Loucy (cell line): ENCODE results near the gene LRCH1.
A peak's percentile ranks its signal among the peaks of the same experiment; 100 is the strongest.

Experiments used
- H2AFZ ChIP-seq: fragments of 200-600 bp; sonication (generic); 2 replicates; pipeline ENCODE4 v1.6.0; 2016; ENCODE audit warnings: antibody characterized with exemption, mild to moderate bottlenecking, low read length, moderate library complexity
- H3F3A ChIP-seq: fragments of 200-600 bp; 2 replicates; pipeline ENCODE4 v1.6.0; 2016; ENCODE audit warnings: antibody characterized with exemption, low read depth, mild to moderate bottlenecking
- H3K27me3 ChIP-seq: fragments of 200-600 bp; sonication (generic); 2 replicates; pipeline ENCODE4 v1.6.1; 2014; ENCODE audit warnings: low read length, mild to moderate bottlenecking; ENCODE audit not compliant: insufficient read depth, poor library complexity, severe bottlenecking
- H3K36me3 ChIP-seq: fragments of 200-600 bp; sonication (generic); 2 replicates; pipeline ENCODE4 v1.6.1; 2016; ENCODE audit warnings: low read length; ENCODE audit not compliant: insufficient read depth
- H3K4me1 ChIP-seq: fragments of 200-600 bp; sonication (generic); 2 replicates; pipeline ENCODE4 v1.5.1; 2014; ENCODE audit warnings: low read length, mild to moderate bottlenecking; ENCODE audit not compliant: insufficient read depth, poor library complexity, severe bottlenecking
- H3K4me2 ChIP-seq: fragments of 200-600 bp; sonication (generic); 2 replicates; pipeline ENCODE4 v1.6.0; 2014; ENCODE audit warnings: antibody characterized with exemption, low read length, low read depth, mild to moderate bottlenecking; ENCODE audit not compliant: poor library complexity, severe bottlenecking
- H3K4me3 ChIP-seq: fragments of 200-600 bp; sonication (generic); 2 replicates; pipeline ENCODE4 v1.5.1; 2014; ENCODE audit warnings: low read length, mild to moderate bottlenecking, mixed read lengths; ENCODE audit not compliant: poor library complexity, severe bottlenecking
- H3K79me2 ChIP-seq: fragments of 200-600 bp; sonication (generic); 2 replicates; pipeline ENCODE4 v1.6.1; 2014; ENCODE audit warnings: low read length; ENCODE audit not compliant: insufficient read depth
- H3K9ac ChIP-seq: fragments of 200-600 bp; sonication (generic); 2 replicates; pipeline ENCODE4 v1.6.0; 2014; ENCODE audit warnings: mild to moderate bottlenecking, low read depth, low read length, moderate library complexity; ENCODE audit not compliant: poor library complexity, severe bottlenecking
- H3K9me2 ChIP-seq: fragments of 200-600 bp; sonication (generic); replicated peaks from 2 replicates; pipeline ENCODE4 v1.6.1; 2016; ENCODE audit warnings: low read depth, low read length, mixed read lengths
- H3K9me3 ChIP-seq: fragments of 200-600 bp; sonication (generic); 2 replicates; pipeline ENCODE4 v1.6.1; 2014; ENCODE audit warnings: mild to moderate bottlenecking, antibody characterized with exemption, low read length, low read depth; ENCODE audit not compliant: insufficient read depth
- H4K20me1 ChIP-seq: fragments of 200-600 bp; sonication (generic); 2 replicates; pipeline ENCODE4 v1.6.0; 2014; ENCODE audit warnings: antibody characterized with exemption, low read length, mild to moderate bottlenecking; ENCODE audit not compliant: insufficient read depth, poor library complexity, severe bottlenecking
- CTCF ChIP-seq: fragments of 200-600 bp; sonication (generic); conservative IDR thresholded peaks from 2 replicates; pipeline ENCODE4 v1.5.1; 2014; ENCODE audit warnings: mild to moderate bottlenecking, antibody characterized with exemption, low read length
- EZH2phosphoT487 ChIP-seq: fragments of 200-600 bp; IDR thresholded peaks from 2 replicates; pipeline ENCODE4 v1.6.1; 2018; ENCODE audit warnings: antibody characterized with exemption, mild to moderate bottlenecking, moderate library complexity, borderline replicate concordance

The LRCH1 gene

GRCh38 chr13:46795321-46795720 is 242.4 kb downstream of the LRCH1 start:
- peak overlapping the region; percentile 92 for H3K9ac ChIP-seq

GRCh38 chr13:46796129-46796514 is 243.2 kb downstream of the LRCH1 start:
- no peaks in the 10 kb centered on the region for H4K20me1 ChIP-seq
- peaks cover 31% of the 10 kb centered on the region for H3K4me1 ChIP-seq
- peak overlapping the region; percentile 75 for H3K4me2 ChIP-seq
- no peaks in the 10 kb centered on the region for H3K36me3 ChIP-seq
- no peaks in the 10 kb centered on the region for H3F3A ChIP-seq
- peaks cover 14% of the 10 kb centered on the region; the same call in 1 of the 2 replicates for H3K79me2 ChIP-seq
- peak overlapping the region; percentile 98 for H2AFZ ChIP-seq
- no peak for TF ChIP-seq EZH2phosphoT487
- TF ChIP-seq CTCF: no peak
- H3K9me3 ChIP-seq: no peaks in the 10 kb centered on the region
- H3K4me3 ChIP-seq: peak overlapping the region; percentile 94
- H3K27me3 ChIP-seq: no peaks in the 10 kb centered on the region
- H3K9ac ChIP-seq: peak overlapping the region; percentile 92
- no peaks in the 10 kb centered on the region for H3K9me2 ChIP-seq

More at GRCh38 chr13:46795321-46795720, 242.4 kb downstream of the LRCH1 start:
- Histone ChIP-seq H3K4me3 (peak overlapping the region; percentile 94), H2AFZ (no peak overlapping the region), H3K9me3 (no peaks in the 10 kb centered on the region), H3K4me1 (peaks cover 31% of the 10 kb centered on the region), H3F3A (no peaks in the 10 kb centered on the region), H3K4me2 (peak overlapping the region; percentile 75), H3K27me3 (no peaks in the 10 kb centered on the region), H3K9me2 (no peaks in the 10 kb centered on the region), H3K79me2 (peaks cover 14% of the 10 kb centered on the region; the same call in 1 of the 2 replicates), H4K20me1 (no peaks in the 10 kb centered on the region), H3K36me3 (no peaks in the 10 kb centered on the region; the same call in 1 of the 2 replicates)
- no peak for TF ChIP-seq CTCF
- no peak for TF ChIP-seq EZH2phosphoT487

GRCh38 chr13:46796515-46797474 is 243.8 kb downstream of the LRCH1 start, which contains the start of gene ESD:
ESD (minus strand) TSS chr13:46797161; CDS start chr13:46791413, 5,748 bp downstream.
- Histone ChIP-seq H3K9me3 (no peaks in the 10 kb centered on the region), H3K4me2 (peak within 1 kb of the TSS; percentile 75), H3F3A (no peaks in the 10 kb centered on the region), H3K9ac (peak within 1 kb of the TSS; percentile 92), H3K79me2 (peaks cover 14% of the 10 kb centered on the region; the same call in 1 of the 2 replicates), H4K20me1 (no peaks in the 10 kb centered on the region), H3K9me2 (no peaks in the 10 kb centered on the region), H3K4me3 (peak within 1 kb of the TSS; percentile 94), H3K36me3 (no peaks in the 10 kb centered on the region), H3K4me1 (peaks cover 31% of the 10 kb centered on the region), H3K27me3 (no peaks in the 10 kb centered on the region), H2AFZ (peak within 1 kb of the TSS; percentile 98)
- TF ChIP-seq CTCF (no peak), EZH2phosphoT487 (no peak)
